Myocyte (in vitro differentiated cells): ENCODE results near the gene GABRB3. TPM values are rescaled to one million over a fixed set of nuclear protein-coding genes. Genes with fewer than 3 reads are reported as not detected.
"Not testable (repeated sequence)": the region's sequence is repeated elsewhere in the genome, so short reads cannot be mapped to it uniquely, and the experiment has no call there.

Experiments used
- DNase-seq: peaks from one replicate; pipeline ENCODE4 v3.0.0-alpha.2; 2012; ENCODE audit warnings: low read depth
- total RNA-seq: library from RNA; depleted of rRNA; stranded (reverse); fragments of >200 nt; gene quantifications from 2 replicates; pipeline ENCODE4 v1.2.3, GENCODE V29; 2014

The GABRB3 gene
- total RNA-seq, 1 donor from 2014 or later = not detected

- DNase-seq = no peak
These were observed 36.2 kb downstream of the GABRB3 start for GRCh38 chr15:26736502-26737248.

- DNase-seq = no peak
These were observed 40.9 kb downstream of the GABRB3 start for GRCh38 chr15:26731965-26732364.

- no peak for DNase-seq
These were observed 43.3 kb downstream of the GABRB3 start for GRCh38 chr15:26729581-26729980.

- no peak for DNase-seq
These were observed 43.8 kb downstream of the GABRB3 start for GRCh38 chr15:26729030-26729429.

GRCh38 chr15:26724381-26725150 lies 48.3 kb downstream of the GABRB3 start:
- no peak for DNase-seq

- DNase-seq = no peak
These were observed 50.2 kb downstream of the GABRB3 start for GRCh38 chr15:26722621-26723160.

GRCh38 chr15:26721232-26721967 lies 51.5 kb downstream of the GABRB3 start:
- DNase-seq = no peak

- DNase-seq = no peak
These were observed 52.3 kb downstream of the GABRB3 start for GRCh38 chr15:26720546-26720945.

GRCh38 chr15:26719866-26720265 lies 53.0 kb downstream of the GABRB3 start:
- not testable (repeated sequence) for DNase-seq

GRCh38 chr15:26716069-26716468 lies 56.8 kb downstream of the GABRB3 start:
- DNase-seq = no peak

GRCh38 chr15:26713498-26713897 lies 59.4 kb downstream of the GABRB3 start:
- no peak for DNase-seq

- DNase-seq = no peak
These were observed 60.5 kb downstream of the GABRB3 start for GRCh38 chr15:26712335-26712734.

GRCh38 chr15:26711445-26711844 lies 61.4 kb downstream of the GABRB3 start:
- no peak for DNase-seq

GRCh38 chr15:26702381-26702780 lies 70.5 kb downstream of the GABRB3 start:
- DNase-seq = no peak

- DNase-seq = no peak
These were observed 74.3 kb downstream of the GABRB3 start for GRCh38 chr15:26698555-26698954.

GRCh38 chr15:26697913-26698312 lies 75.0 kb downstream of the GABRB3 start:
- no peak for DNase-seq

GRCh38 chr15:26691249-26691648 lies 81.6 kb downstream of the GABRB3 start:
- no peak for DNase-seq

- DNase-seq = no peak
These were observed 82.1 kb downstream of the GABRB3 start for GRCh38 chr15:26690778-26691177.

- no peak for DNase-seq
These were observed 83.4 kb downstream of the GABRB3 start for GRCh38 chr15:26689462-26689861.

- no peak for DNase-seq
These were observed 86.2 kb downstream of the GABRB3 start for GRCh38 chr15:26686547-26687187.

GRCh38 chr15:26682598-26683164 lies 90.2 kb downstream of the GABRB3 start:
- DNase-seq = no peak
